HepG2 (cell line): Measurements from ENCODE around the gene SEC61A1. TPM values are rescaled to one million over a fixed set of nuclear protein-coding genes. Genes with fewer than 3 reads are reported as not detected.
A peak's percentile ranks its signal among the peaks of the same experiment; 100 is the strongest.

Source experiments
- KDM6A ChIP-seq: IDR thresholded peaks from 2 replicates; pipeline ENCODE4 v1.6.1; 2016; ENCODE audit warnings: low read depth
- NR2F6 ChIP-seq, 2 experiments: IDR thresholded peaks; 2 replicates each; pipeline ENCODE4 v1.6.1; 2016; ENCODE audit warnings: antibody characterized with exemption in 1 of 2, mild to moderate bottlenecking in 1 of 2
- SATB2 ChIP-seq: sonication (generic); formaldehyde crosslinking; IDR thresholded peaks from 2 replicates; pipeline ENCODE4 v1.5.0; 2020; ENCODE audit warnings: missing genetic modification reagents
- TCF7 ChIP-seq: sonication (generic); IDR thresholded peaks from 2 replicates; pipeline ENCODE4 v1.6.1; 2016; ENCODE audit warnings: antibody characterized with exemption, low read depth
- TMF1 ChIP-seq: sonication (generic); formaldehyde crosslinking; IDR thresholded peaks from 2 replicates; pipeline ENCODE4 v1.8.1; 2022; ENCODE audit warnings: low read depth, missing genetic modification reagents
- ZMAT3 ChIP-seq: sonication (generic); formaldehyde crosslinking; conservative IDR thresholded peaks from 2 replicates; pipeline ENCODE4 v1.7.0; 2021; ENCODE audit warnings: missing genetic modification reagents
- ZNF234 ChIP-seq: sonication (generic); formaldehyde crosslinking; conservative IDR thresholded peaks from 2 replicates; pipeline ENCODE4 v1.5.1; 2020; ENCODE audit warnings: mild to moderate bottlenecking, missing genetic modification reagents
- ZNF354B ChIP-seq: sonication (generic); formaldehyde crosslinking; IDR thresholded peaks from 2 replicates; pipeline ENCODE4 v1.8.0; 2022; ENCODE audit warnings: mild to moderate bottlenecking, missing genetic modification reagents
- ZNF703 ChIP-seq: sonication (generic); formaldehyde crosslinking; IDR thresholded peaks from 2 replicates; pipeline ENCODE4 v1.5.1; 2020; ENCODE audit warnings: missing genetic modification reagents, mild to moderate bottlenecking, moderate library complexity, borderline replicate concordance
- ZNF83 ChIP-seq: sonication (generic); formaldehyde crosslinking; IDR thresholded peaks from 2 replicates; pipeline ENCODE4 v1.4.0; 2020; ENCODE audit warnings: missing genetic modification reagents, mild to moderate bottlenecking, borderline replicate concordance
- polyA plus RNA-seq, 8 experiments: library from polyadenylated mRNA; depleted of rRNA in 3 of 8; stranded (reverse) in 7 of 8; unstranded in 1 of 8; fragments of >200 nt; fragmentation: Illumina TruSeq in 4 of 8; extraction: Trizol in 4 of 8; gene quantifications; 2 replicates each; pipeline versions ENCODE4 v1.2.1 to v1.2.3, GENCODE V29; 2011 to 2016; ENCODE audit warnings: low read depth in 4 of 8, missing spikeins in 1 of 8, mixed read lengths in 1 of 8; ENCODE audit not compliant: insufficient read depth in 1 of 8
- total RNA-seq, 5 experiments: library from RNA; depleted of rRNA; stranded (reverse); fragments of >200 nt; fragmentation: Illumina TruSeq; extraction: Trizol; gene quantifications; 2 replicates each; pipeline ENCODE4 v1.2.3, GENCODE V29; 2016; ENCODE audit warnings: low read depth in 1 of 5
- TF ChIP-seq, protein P1 (sequence below): sonication (generic); formaldehyde crosslinking; IDR thresholded peaks from 2 replicates; pipeline ENCODE4 v1.5.0; 2020; ENCODE audit warnings: mild to moderate bottlenecking, missing genetic modification reagents, borderline replicate concordance
- TF ChIP-seq, protein P2 (sequence below): sonication (generic); formaldehyde crosslinking; IDR thresholded peaks from 2 replicates; pipeline ENCODE4 v1.8.1; 2022; ENCODE audit warnings: mild to moderate bottlenecking, missing genetic modification reagents

The SEC61A1 gene
- total and polyA plus RNA-seq, 2 of the 13 experiments (the other 11 are each of a cell fraction or from before 2014, with no cell fraction given), result 170 to 203 TPM

DNA sequence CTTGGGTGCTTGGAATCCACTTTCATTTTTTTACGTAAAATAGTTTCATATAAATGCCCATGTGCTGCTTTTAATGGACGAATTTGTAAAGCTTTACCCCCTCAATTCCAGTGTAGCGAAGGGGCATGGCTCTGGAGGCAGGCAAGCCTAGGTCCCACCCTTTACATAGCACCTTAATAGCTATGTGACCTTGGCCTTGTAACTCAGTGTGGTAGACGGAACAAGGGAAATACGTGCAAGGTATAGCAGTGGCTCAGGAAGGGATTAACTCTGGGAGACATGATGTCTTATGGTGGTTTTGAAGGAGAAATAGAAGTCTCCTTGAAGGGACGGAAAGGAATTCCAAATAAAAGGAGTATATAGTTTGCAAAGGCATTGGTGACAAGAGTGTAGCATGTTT is 1.4 kb downstream of the SEC61A1 start (continued):
- TF ChIP-seq, protein P1, sequence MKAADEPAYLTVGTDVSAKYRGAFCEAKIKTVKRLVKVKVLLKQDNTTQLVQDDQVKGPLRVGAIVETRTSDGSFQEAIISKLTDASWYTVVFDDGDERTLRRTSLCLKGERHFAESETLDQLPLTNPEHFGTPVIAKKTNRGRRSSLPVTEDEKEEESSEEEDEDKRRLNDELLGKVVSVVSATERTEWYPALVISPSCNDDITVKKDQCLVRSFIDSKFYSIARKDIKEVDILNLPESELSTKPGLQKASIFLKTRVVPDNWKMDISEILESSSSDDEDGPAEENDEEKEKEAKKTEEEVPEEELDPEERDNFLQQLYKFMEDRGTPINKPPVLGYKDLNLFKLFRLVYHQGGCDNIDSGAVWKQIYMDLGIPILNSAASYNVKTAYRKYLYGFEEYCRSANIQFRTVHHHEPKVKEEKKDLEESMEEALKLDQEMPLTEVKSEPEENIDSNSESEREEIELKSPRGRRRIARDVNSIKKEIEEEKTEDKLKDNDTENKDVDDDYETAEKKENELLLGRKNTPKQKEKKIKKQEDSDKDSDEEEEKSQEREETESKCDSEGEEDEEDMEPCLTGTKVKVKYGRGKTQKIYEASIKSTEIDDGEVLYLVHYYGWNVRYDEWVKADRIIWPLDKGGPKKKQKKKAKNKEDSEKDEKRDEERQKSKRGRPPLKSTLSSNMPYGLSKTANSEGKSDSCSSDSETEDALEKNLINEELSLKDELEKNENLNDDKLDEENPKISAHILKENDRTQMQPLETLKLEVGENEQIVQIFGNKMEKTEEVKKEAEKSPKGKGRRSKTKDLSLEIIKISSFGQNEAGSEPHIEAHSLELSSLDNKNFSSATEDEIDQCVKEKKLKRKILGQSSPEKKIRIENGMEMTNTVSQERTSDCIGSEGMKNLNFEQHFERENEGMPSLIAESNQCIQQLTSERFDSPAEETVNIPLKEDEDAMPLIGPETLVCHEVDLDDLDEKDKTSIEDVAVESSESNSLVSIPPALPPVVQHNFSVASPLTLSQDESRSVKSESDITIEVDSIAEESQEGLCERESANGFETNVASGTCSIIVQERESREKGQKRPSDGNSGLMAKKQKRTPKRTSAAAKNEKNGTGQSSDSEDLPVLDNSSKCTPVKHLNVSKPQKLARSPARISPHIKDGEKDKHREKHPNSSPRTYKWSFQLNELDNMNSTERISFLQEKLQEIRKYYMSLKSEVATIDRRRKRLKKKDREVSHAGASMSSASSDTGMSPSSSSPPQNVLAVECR (CRISPR knock-in tag), result no peak
- TF ChIP-seq ZNF234 (CRISPR knock-in tag), result no peak
- TF ChIP-seq ZNF354B (CRISPR knock-in tag), result no peak
- TF ChIP-seq TCF7, result no peak
- no peak for TF ChIP-seq ZNF83 (CRISPR knock-in tag)
- TF ChIP-seq SATB2, result no peak
- 0 out of 2 replicates have a peak, but pooled peaks have one; percentile 5 for TF ChIP-seq NR2F6 (IDR thresholded peaks at IDR 0.05)
- TF ChIP-seq NR2F6 (CRISPR knock-in tag; IDR thresholded peaks at IDR 0.05), result no peak
- no peak for TF ChIP-seq KDM6A (CRISPR knock-in tag)
- TF ChIP-seq ZNF703 (CRISPR knock-in tag), result no peak
- TF ChIP-seq, protein P2, sequence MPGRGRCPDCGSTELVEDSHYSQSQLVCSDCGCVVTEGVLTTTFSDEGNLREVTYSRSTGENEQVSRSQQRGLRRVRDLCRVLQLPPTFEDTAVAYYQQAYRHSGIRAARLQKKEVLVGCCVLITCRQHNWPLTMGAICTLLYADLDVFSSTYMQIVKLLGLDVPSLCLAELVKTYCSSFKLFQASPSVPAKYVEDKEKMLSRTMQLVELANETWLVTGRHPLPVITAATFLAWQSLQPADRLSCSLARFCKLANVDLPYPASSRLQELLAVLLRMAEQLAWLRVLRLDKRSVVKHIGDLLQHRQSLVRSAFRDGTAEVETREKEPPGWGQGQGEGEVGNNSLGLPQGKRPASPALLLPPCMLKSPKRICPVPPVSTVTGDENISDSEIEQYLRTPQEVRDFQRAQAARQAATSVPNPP (CRISPR knock-in tag), result no peak
- no peak for TF ChIP-seq ZMAT3 (CRISPR knock-in tag)
- TF ChIP-seq TMF1 (CRISPR knock-in tag), result no peak
- TF ChIP-seq, all 625 proteins: peak for 9
